ENCODE data around the gene BRF1. TPM values are rescaled to one million over a fixed set of nuclear protein-coding genes. Genes with fewer than 3 reads are reported as not detected.
A peak's percentile ranks its signal among the peaks of the same experiment; 100 is the strongest.

The BRF1 gene
- polyA plus RNA-seq, 3 donors = 28.0 to 30.7 (median 30.5) TPM

- DNase-seq (ENCODE audit: low read depth in 3 of 3, low spot score in 2 of 3) = no peak
Measured at GRCh38 chr14:105269405-105269804, 31.4 kb downstream of the BRF1 start.

- no peak for DNase-seq (ENCODE audit: low read depth in 3 of 3, low spot score in 2 of 3)
Measured at GRCh38 chr14:105268736-105269354, 32.0 kb downstream of the BRF1 start.

GRCh38 chr14:105267820-105268548 lies 32.8 kb downstream of the BRF1 start:
- no peak for DNase-seq (ENCODE audit: low read depth in 3 of 3, low spot score in 2 of 3)

- no peak for DNase-seq (ENCODE audit: low read depth in 3 of 3, low spot score in 2 of 3)
Measured at GRCh38 chr14:105261781-105262180, 39.0 kb downstream of the BRF1 start.

- no peak for DNase-seq (ENCODE audit: low read depth in 3 of 3, low spot score in 2 of 3)
Measured at GRCh38 chr14:105260959-105261358, 39.8 kb downstream of the BRF1 start.

- no peak for DNase-seq (ENCODE audit: low read depth in 3 of 3, low spot score in 2 of 3)
Measured at GRCh38 chr14:105258846-105259245, 42.0 kb downstream of the BRF1 start.

- DNase-seq (ENCODE audit: low read depth in 3 of 3, low spot score in 2 of 3) = no peak
Measured at GRCh38 chr14:105257464-105257863, 43.3 kb downstream of the BRF1 start.

- DNase-seq (ENCODE audit: low read depth in 3 of 3, low spot score in 2 of 3) = no peak
Measured at GRCh38 chr14:105256292-105256960, 44.4 kb downstream of the BRF1 start.

GRCh38 chr14:105255021-105255507 lies 45.7 kb downstream of the BRF1 start:
- no peak for DNase-seq (ENCODE audit: low read depth in 3 of 3, low spot score in 2 of 3)

GRCh38 chr14:105253329-105253682 lies 47.5 kb downstream of the BRF1 start:
- DNase-seq (ENCODE audit: low read depth in 3 of 3, low spot score in 2 of 3) = no peak

- DNase-seq (ENCODE audit: low read depth in 3 of 3, low spot score in 2 of 3) = no peak
Measured at GRCh38 chr14:105252552-105253328, 48.1 kb downstream of the BRF1 start.

GRCh38 chr14:105251920-105252319 lies 48.9 kb downstream of the BRF1 start:
- DNase-seq (ENCODE audit: low read depth in 3 of 3, low spot score in 2 of 3) = no peak

GRCh38 chr14:105250986-105251385 lies 49.8 kb downstream of the BRF1 start:
- no peak for DNase-seq (ENCODE audit: low read depth in 3 of 3, low spot score in 2 of 3)

- DNase-seq (ENCODE audit: low read depth in 3 of 3, low spot score in 2 of 3) = no peak
Measured at GRCh38 chr14:105250008-105250366, 50.8 kb downstream of the BRF1 start.

- no peak for DNase-seq (ENCODE audit: low read depth in 3 of 3, low spot score in 2 of 3)
Measured at GRCh38 chr14:105249182-105250007, 51.4 kb downstream of the BRF1 start.

- peak in 2 of 3 donors; percentile 67 to 74 for DNase-seq (ENCODE audit: low read depth in 3 of 3, low spot score in 2 of 3)
Measured at GRCh38 chr14:105248368-105249181, 52.2 kb downstream of the BRF1 start, which contains the start of gene BTBD6. Gene BTBD6, plus strand, starts transcription at chr14:105248533. Its CDS starts 179 bp downstream, at chr14:105248712.

GRCh38 chr14:105247715-105248367 lies 53.0 kb downstream of the BRF1 start:
- no peak for DNase-seq (ENCODE audit: low read depth in 3 of 3, low spot score in 2 of 3)

GRCh38 chr14:105247026-105247425 lies 53.8 kb downstream of the BRF1 start:
- DNase-seq (ENCODE audit: low read depth in 3 of 3, low spot score in 2 of 3) = no peak

- no peak for DNase-seq (ENCODE audit: low read depth in 3 of 3, low spot score in 2 of 3)
Measured at GRCh38 chr14:105244334-105244733, 56.5 kb downstream of the BRF1 start.

All from right renal cortex interstitium (tissue), 3 donors.